ENCODE measurements around the gene CD274. TPM values are rescaled to one million over a fixed set of nuclear protein-coding genes. Genes with fewer than 3 reads are reported as not detected.

CD274 gene
- total RNA-seq, 1 experiment from 2014 or later = not detected

DNA sequence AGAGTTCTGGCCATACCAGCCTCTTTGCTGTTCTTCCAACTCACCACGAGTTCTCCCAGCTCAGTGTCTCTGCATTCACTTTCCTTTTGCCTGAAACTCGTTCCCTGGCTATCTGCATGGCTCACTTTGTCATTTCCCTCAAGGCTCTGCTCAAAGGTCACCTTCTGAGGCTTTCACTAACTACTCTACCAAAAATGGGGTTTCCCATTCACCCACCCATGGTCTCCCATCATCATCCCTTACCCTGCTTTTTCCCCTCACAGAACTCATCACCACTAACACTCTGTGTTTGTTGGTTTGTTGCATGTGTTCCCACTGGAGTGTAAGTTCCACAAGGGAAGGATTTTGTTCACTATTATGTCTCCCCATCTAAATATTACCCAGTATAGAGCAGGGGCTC, 29.2 kb upstream of the CD274 start:
- Histone ChIP-seq H4K8ac (replicated peaks; ENCODE audit: insufficient read length, low read depth, low read length) (no peak overlapping the region), H3K23me2 (ENCODE audit: insufficient read length, low read depth, low read length, poor library complexity, severe bottlenecking) (no peaks in the 10 kb centered on the region), H3K56ac (ENCODE audit: insufficient read length, low read depth, low read length) (no peak overlapping the region), H3K27me3 (ENCODE audit: insufficient read depth, low read length) (no peaks in the 10 kb centered on the region), H3K18ac (ENCODE audit: insufficient read length, low read depth, low read length) (no peak overlapping the region), H3K79me2 (ENCODE audit: insufficient read depth, low read length) (no peaks in the 10 kb centered on the region), H3K4me1 (ENCODE audit: insufficient read depth, low read length) (peaks cover 2% of the 10 kb centered on the region; the same call in 1 of the 2 replicates), H3K4ac (ENCODE audit: low read depth, low read length) (no peak overlapping the region), H2AK5ac (ENCODE audit: insufficient read length, low read length) (no peak overlapping the region), H3K9ac (ENCODE audit: extremely low read depth, insufficient read length, low read length) (no peak overlapping the region), H3K23ac (ENCODE audit: insufficient read length, low read depth, low read length) (no peak overlapping the region), H2BK15ac (ENCODE audit: low read depth, low read length) (no peak overlapping the region), H3K9me3 (ENCODE audit: control insufficient read depth, low read depth, low read length) (no peaks in the 10 kb centered on the region), H2BK12ac (ENCODE audit: insufficient read length, low read depth, low read length) (no peak overlapping the region), H2BK120ac (ENCODE audit: low read depth, low read length, poor library complexity, severe bottlenecking) (no peak overlapping the region), H4K20me1 (ENCODE audit: control insufficient read depth, insufficient read depth, insufficient read length) (no peaks in the 10 kb centered on the region), H3K4me2 (ENCODE audit: insufficient read depth, insufficient read length, low read length) (no peak overlapping the region), H4K5ac (ENCODE audit: insufficient read length, low read depth, low read length) (no peak overlapping the region), H2BK5ac (ENCODE audit: insufficient read length, low read length) (no peak overlapping the region), H2AFZ (ENCODE audit: low read length) (no peak overlapping the region), H4K91ac (ENCODE audit: insufficient read length, low read depth, low read length) (no peak overlapping the region), H3K14ac (ENCODE audit: insufficient read depth, low read length) (no peak overlapping the region), H3K27ac (ENCODE audit: insufficient read length, low read depth, low read length) (no peak overlapping the region), H3T11ph (ENCODE audit: low read length) (no peak overlapping the region), H3K79me1 (ENCODE audit: insufficient read depth, low read depth, low read length, poor library complexity, severe bottlenecking) (no peaks in the 10 kb centered on the region), H2BK20ac (ENCODE audit: low read depth, low read length, poor library complexity, severe bottlenecking) (no peak overlapping the region)
- H3K4me3 Mint-ChIP-seq = no peak overlapping the region
- peak overlapping the region in 1 of 3 experiments; percentile 12; a peak in 2 of 7 replicates for H3K27ac Mint-ChIP-seq
- H3K36me3 Mint-ChIP-seq (ENCODE audit: insufficient read depth in 1 of 3, low read depth in 3 of 3) = peaks cover 0 to 6% (median 0%) of the 10 kb centered on the region in 3 experiments; a peak in 1 of 7 replicates
- H3K27me3 Mint-ChIP-seq (ENCODE audit: low read depth) = peaks cover 3% of the 10 kb centered on the region; the same call in 1 of the 2 replicates
- DNase-seq = no peak
- H3K9me3 Mint-ChIP-seq = no peaks in the 10 kb centered on the region
- WGBS (ENCODE audit: extremely low coverage, insufficient read length, low lambda C conversion rate) = no CpG with 5 or more reads among the region's 2 CpGs
- TF ChIP-seq, protein P1, sequence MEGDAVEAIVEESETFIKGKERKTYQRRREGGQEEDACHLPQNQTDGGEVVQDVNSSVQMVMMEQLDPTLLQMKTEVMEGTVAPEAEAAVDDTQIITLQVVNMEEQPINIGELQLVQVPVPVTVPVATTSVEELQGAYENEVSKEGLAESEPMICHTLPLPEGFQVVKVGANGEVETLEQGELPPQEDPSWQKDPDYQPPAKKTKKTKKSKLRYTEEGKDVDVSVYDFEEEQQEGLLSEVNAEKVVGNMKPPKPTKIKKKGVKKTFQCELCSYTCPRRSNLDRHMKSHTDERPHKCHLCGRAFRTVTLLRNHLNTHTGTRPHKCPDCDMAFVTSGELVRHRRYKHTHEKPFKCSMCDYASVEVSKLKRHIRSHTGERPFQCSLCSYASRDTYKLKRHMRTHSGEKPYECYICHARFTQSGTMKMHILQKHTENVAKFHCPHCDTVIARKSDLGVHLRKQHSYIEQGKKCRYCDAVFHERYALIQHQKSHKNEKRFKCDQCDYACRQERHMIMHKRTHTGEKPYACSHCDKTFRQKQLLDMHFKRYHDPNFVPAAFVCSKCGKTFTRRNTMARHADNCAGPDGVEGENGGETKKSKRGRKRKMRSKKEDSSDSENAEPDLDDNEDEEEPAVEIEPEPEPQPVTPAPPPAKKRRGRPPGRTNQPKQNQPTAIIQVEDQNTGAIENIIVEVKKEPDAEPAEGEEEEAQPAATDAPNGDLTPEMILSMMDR (conservative IDR thresholded peaks at IDR 0.05) = no peak
- H3K4me1 Mint-ChIP-seq = peaks cover 16 to 18% of the 10 kb centered on the region in 2 experiments

All from H9 (cell line).